ENCODE results near the gene C5orf47. TPM values are rescaled to one million over a fixed set of nuclear protein-coding genes. Genes with fewer than 3 reads are reported as not detected.
A peak's percentile ranks its signal among the peaks of the same experiment; 100 is the strongest.
"Not testable (repeated sequence)": the region's sequence is repeated elsewhere in the genome, so short reads cannot be mapped to it uniquely, and the experiment has no call there.

The C5orf47 gene
- polyA plus RNA-seq, 1 of the 3 experiments (the other 2 are of a cell fraction) = not detected

- WGBS (ENCODE audit: low lambda C conversion rate) = 91% methylated on average over 12 of the region's 19 CpGs
- H3K9me3 ChIP-seq; H3K36me3 ChIP-seq (replicated peaks in 1 of 2; ENCODE audit: control insufficient read depth in 1 of 2, insufficient read depth in 2 of 2, low read length in 1 of 2); H3K27me3 ChIP-seq (ENCODE audit: insufficient read depth); POLR2A ChIA-PET; H3K9me2 ChIP-seq; H3F3A ChIP-seq (replicated peaks; ENCODE audit: insufficient read depth); H4K20me1 ChIP-seq (ENCODE audit: insufficient read depth); H3K79me2 ChIP-seq (ENCODE audit: insufficient read depth); H3K4me2 ChIP-seq; H3K27ac ChIP-seq (ENCODE audit: low read depth in 2 of 2, low read length in 1 of 2); H3K9ac ChIP-seq; H2AFZ ChIP-seq (ENCODE audit: low read depth); H3K4me1 ChIP-seq (ENCODE audit: control insufficient read depth in 1 of 2, insufficient read depth in 2 of 2, low read depth in 1 of 2, low read length in 1 of 2): not testable (repeated sequence)
- DNase-seq = peak; percentile 59
- TF ChIP-seq CHD2 (IDR thresholded peaks at IDR 0.05; ENCODE audit: low read length, partially characterized antibody) (peak; percentile 29), RAD21 (IDR thresholded peaks at IDR 0.05; ENCODE audit: low read length) (peak; percentile 71), SMC3 (IDR thresholded peaks at IDR 0.05; ENCODE audit: low read depth, low read length) (peak; percentile 41), CTCF (IDR thresholded peaks at IDR 0.05) (peak; percentile 53)
- H3K4me3 ChIP-seq (ENCODE audit: low read depth in 2 of 2, low read length in 1 of 2) = peak overlapping the region in 1 of 2 experiments; percentile 33; a peak in 1 of 4 replicates
- CTCF ChIA-PET = interaction anchor here (1.1 to 1.6 kb wide), 6 partner anchors 15 to 707 kb away, joined by 3 to 9 read pairs (median 3); no protein-coding TSS in a partner anchor
These were observed 31.3 kb downstream of the C5orf47 start for GRCh38 chr5:174020069-174020927.

GRCh38 chr5:174020928-174021304 lies 31.9 kb downstream of the C5orf47 start:
- Histone ChIP-seq H3K4me2 (no peak overlapping the region), H3K9me2 (no peaks in the 10 kb centered on the region), H3K9me3 (no peaks in the 10 kb centered on the region), H2AFZ (ENCODE audit: low read depth) (no peak overlapping the region), H3K9ac (no peak overlapping the region), H3K4me1 (ENCODE audit: control insufficient read depth in 1 of 2, insufficient read depth in 2 of 2, low read depth in 1 of 2, low read length in 1 of 2) (no peaks in the 10 kb centered on the region), H3K4me3 (ENCODE audit: low read depth in 2 of 2, low read length in 1 of 2) (no peak overlapping the region), H3K36me3 (replicated peaks in 1 of 2; ENCODE audit: control insufficient read depth in 1 of 2, insufficient read depth in 2 of 2, low read length in 1 of 2) (no peaks in the 10 kb centered on the region), H4K20me1 (ENCODE audit: insufficient read depth) (no peaks in the 10 kb centered on the region), H3K27ac (ENCODE audit: low read depth in 2 of 2, low read length in 1 of 2) (no peak overlapping the region), H3F3A (replicated peaks; ENCODE audit: insufficient read depth) (no peaks in the 10 kb centered on the region), H3K27me3 (ENCODE audit: insufficient read depth) (no peaks in the 10 kb centered on the region), H3K79me2 (ENCODE audit: insufficient read depth) (no peaks in the 10 kb centered on the region)
- TF ChIP-seq TCF12 (IDR thresholded peaks at IDR 0.05) (no peak), TEAD4 (IDR thresholded peaks at IDR 0.05; ENCODE audit: borderline replicate concordance, insufficient read depth) (no peak), USF2 (IDR thresholded peaks at IDR 0.05; ENCODE audit: borderline replicate concordance, low read depth, low read length) (no peak)
- WGBS (ENCODE audit: low lambda C conversion rate) = 44% methylated on average over 3 of the region's 3 CpGs
- ChIA-PET CTCF (interaction anchor here (1.1 to 1.6 kb wide), 7 partner anchors 16 to 706 kb away, joined by 3 to 9 read pairs (median 3); no protein-coding TSS in a partner anchor), POLR2A (no interaction called here)
- DNase-seq = no peak
